Lower leg skin (tissue), 3 donors: Measurements from ENCODE around the gene KSR2.

Source experiments
- CTCF ChIP-seq, 3 donors: fragments of 450-650 bp; IDR thresholded peaks; one replicate each; pipeline ENCODE4 v1.5.1; 2016; ENCODE audit warnings: antibody characterized with exemption in 3 of 3, mild to moderate bottlenecking in 3 of 3, moderate library complexity in 2 of 3
- POLR2A ChIP-seq, 2 donors: fragments of 450-650 bp; IDR thresholded peaks; one replicate each; pipeline ENCODE4 v1.6.1; 2016 to 2017; ENCODE audit warnings: antibody characterized with exemption in 2 of 2, mild to moderate bottlenecking in 1 of 2, moderate library complexity in 1 of 2

GRCh38 chr12:117863002-117863709 is 105.6 kb downstream of the KSR2 start:
- no peak for TF ChIP-seq CTCF (IDR thresholded peaks at IDR 0.05)
- no peak for TF ChIP-seq POLR2A (IDR thresholded peaks at IDR 0.05)
